Type B pancreatic cell (in vitro differentiated cells): Measurements from ENCODE around the gene PTPRK. TPM values are rescaled to one million over a fixed set of nuclear protein-coding genes. Genes with fewer than 3 reads are reported as not detected.

ENCODE experiments used
- DNase-seq: peaks from one replicate; pipeline ENCODE4 v3.0.0; 2021; ENCODE audit warnings: mixed read lengths; ENCODE audit not compliant: unreplicated experiment; ENCODE audit errors: extremely low spot score
- H3K27ac Mint-ChIP-seq: 2 replicates; pipeline ENCODE4 v1.8.0; 2021; ENCODE audit warnings: mild to moderate bottlenecking, mixed read lengths
- H3K27me3 Mint-ChIP-seq: 2 replicates; pipeline ENCODE4 v1.8.0; 2021; ENCODE audit warnings: mixed read lengths
- H3K36me3 Mint-ChIP-seq: 2 replicates; pipeline ENCODE4 v1.8.0; 2021; ENCODE audit warnings: mixed read lengths
- H3K4me1 Mint-ChIP-seq: one replicate; pipeline ENCODE4 v1.8.0; 2021; ENCODE audit warnings: mixed read lengths; ENCODE audit not compliant: unreplicated experiment
- H3K4me3 Mint-ChIP-seq: 2 replicates; pipeline ENCODE4 v1.8.0; 2021; ENCODE audit warnings: mild to moderate bottlenecking, mixed read lengths
- H3K9me3 Mint-ChIP-seq: 2 replicates; pipeline ENCODE4 v1.8.0; 2021; ENCODE audit warnings: mixed read lengths
- CTCF ChIP-seq: fragments of 200-600 bp; sonication (generic); conservative IDR thresholded peaks from 2 replicates; pipeline ENCODE4 v1.5.0; 2021; ENCODE audit warnings: antibody characterized with exemption, mild to moderate bottlenecking
- total RNA-seq: library from RNA; stranded (reverse); gene quantifications from 2 replicates; pipeline ENCODE4 v1.2.1, GENCODE V29; 2021; ENCODE audit warnings: low replicate concordance

PTPRK gene
- total RNA-seq, 1 donor from 2014 or later, result 63.4 TPM

- Mint-ChIP-seq H3K4me3 (no peak overlapping the region), H3K9me3 (peaks cover 10% of the 10 kb centered on the region), H3K4me1 (no peaks in the 10 kb centered on the region), H3K27ac (no peak overlapping the region), H3K36me3 (peaks cover 20% of the 10 kb centered on the region), H3K27me3 (no peaks in the 10 kb centered on the region)
- no peak for TF ChIP-seq CTCF
- DNase-seq, result no peak
These were observed 216.5 kb downstream of the PTPRK start for GRCh38 chr6:128303870-128304269.

- H3K4me1 Mint-ChIP-seq, result no peaks in the 10 kb centered on the region
- H3K4me3 Mint-ChIP-seq, result no peak overlapping the region
- no peak overlapping the region for H3K27ac Mint-ChIP-seq
- peaks cover 10% of the 10 kb centered on the region for H3K9me3 Mint-ChIP-seq
- H3K27me3 Mint-ChIP-seq, result no peaks in the 10 kb centered on the region
- peaks cover 23% of the 10 kb centered on the region for H3K36me3 Mint-ChIP-seq
- no peak for TF ChIP-seq CTCF
- no peak for DNase-seq
These were observed 217.5 kb downstream of the PTPRK start for GRCh38 chr6:128302942-128303341.

GRCh38 chr6:128295670-128296069, 224.7 kb downstream of the PTPRK start:
- Mint-ChIP-seq H3K4me3 (no peak overlapping the region), H3K27ac (no peak overlapping the region), H3K27me3 (no peaks in the 10 kb centered on the region), H3K36me3 (peaks cover 12% of the 10 kb centered on the region), H3K4me1 (no peaks in the 10 kb centered on the region), H3K9me3 (peaks cover 5% of the 10 kb centered on the region)
- peak; percentile 29 for TF ChIP-seq CTCF
- DNase-seq, result no peak

- H3K36me3 Mint-ChIP-seq, result peaks cover 17% of the 10 kb centered on the region
- TF ChIP-seq CTCF, result no peak
- H3K27ac Mint-ChIP-seq, result no peak overlapping the region
- no peak for DNase-seq
- H3K27me3 Mint-ChIP-seq, result no peaks in the 10 kb centered on the region
- H3K9me3 Mint-ChIP-seq, result peaks cover 4% of the 10 kb centered on the region
- no peaks in the 10 kb centered on the region for H3K4me1 Mint-ChIP-seq
- no peak overlapping the region for H3K4me3 Mint-ChIP-seq
These were observed 230.2 kb downstream of the PTPRK start for GRCh38 chr6:128290221-128290620.

- H3K36me3 Mint-ChIP-seq, result peaks cover 15% of the 10 kb centered on the region
- H3K27ac Mint-ChIP-seq, result no peak overlapping the region
- peaks cover 4% of the 10 kb centered on the region for H3K9me3 Mint-ChIP-seq
- DNase-seq, result no peak
- no peak for TF ChIP-seq CTCF
- H3K4me1 Mint-ChIP-seq, result peaks cover 34% of the 10 kb centered on the region
- H3K4me3 Mint-ChIP-seq, result no peak overlapping the region
- H3K27me3 Mint-ChIP-seq, result no peaks in the 10 kb centered on the region
These were observed 236.3 kb downstream of the PTPRK start for GRCh38 chr6:128284128-128284527.

- Mint-ChIP-seq H3K36me3 (peaks cover 15% of the 10 kb centered on the region), H3K4me3 (no peak overlapping the region), H3K4me1 (peaks cover 40% of the 10 kb centered on the region), H3K27me3 (no peaks in the 10 kb centered on the region), H3K27ac (no peak overlapping the region), H3K9me3 (peaks cover 4% of the 10 kb centered on the region)
- DNase-seq, result no peak
- TF ChIP-seq CTCF, result no peak
These were observed 237.4 kb downstream of the PTPRK start for GRCh38 chr6:128282961-128283360.
